ENCODE measurements around the gene CFAP46. TPM values are rescaled to one million over a fixed set of nuclear protein-coding genes. Genes with fewer than 3 reads are reported as not detected.

Gene CFAP46
- total RNA-seq, 4 donors from 2014 or later = not detected

- Histone ChIP-seq H3K4me3 (no peak overlapping the region), H3K27me3 (peaks cover 0 to 48% of the 10 kb centered on the region in 2 donors), H3K36me3 (peaks cover 0 to 29% (median 0%) of the 10 kb centered on the region in 3 donors), H3K9me3 (no peaks in the 10 kb centered on the region), H3K27ac (no peak overlapping the region), H3K4me1 (peaks cover 0 to 38% (median 4%) of the 10 kb centered on the region in 4 donors)
- no peak for TF ChIP-seq CTCF (IDR thresholded peaks at IDR 0.05)
- no peak for DNase-seq
Observed at GRCh38 chr10:132783940-132784865, 158.2 kb downstream of the CFAP46 start.

- no peak for TF ChIP-seq POLR2A (IDR thresholded peaks at IDR 0.05)
- TF ChIP-seq CTCF (IDR thresholded peaks at IDR 0.05) = no peak
- peaks cover 0 to 37% (median 4%) of the 10 kb centered on the region in 4 donors for H3K4me1 ChIP-seq
- no peak overlapping the region for H3K4me3 ChIP-seq
- peaks cover 0 to 38% (median 0%) of the 10 kb centered on the region in 3 donors for H3K36me3 ChIP-seq
- no peak overlapping the region for H3K27ac ChIP-seq
- H3K27me3 ChIP-seq = peaks cover 0 to 41% of the 10 kb centered on the region in 2 donors
- no peaks in the 10 kb centered on the region for H3K9me3 ChIP-seq
- DNase-seq = no peak
Observed at GRCh38 chr10:132783165-132783939, 159.0 kb downstream of the CFAP46 start.

GRCh38 chr10:132781556-132781955, 160.8 kb downstream of the CFAP46 start:
- Histone ChIP-seq H3K4me1 (peaks cover 0 to 19% (median 0%) of the 10 kb centered on the region in 4 donors), H3K4me3 (no peak overlapping the region), H3K27me3 (peaks cover 0 to 23% of the 10 kb centered on the region in 2 donors), H3K36me3 (peaks cover 0 to 43% (median 0%) of the 10 kb centered on the region in 3 donors), H3K9me3 (no peaks in the 10 kb centered on the region), H3K27ac (no peak overlapping the region)
- no peak for TF ChIP-seq POLR2A (IDR thresholded peaks at IDR 0.05)
- TF ChIP-seq CTCF (IDR thresholded peaks at IDR 0.05) = no peak
- DNase-seq = no peak

GRCh38 chr10:132780356-132780755, 162.0 kb downstream of the CFAP46 start:
- H3K4me1 ChIP-seq = peaks cover 0 to 10% (median 0%) of the 10 kb centered on the region in 4 donors
- TF ChIP-seq CTCF (IDR thresholded peaks at IDR 0.05) (no peak), POLR2A (IDR thresholded peaks at IDR 0.05) (no peak)
- peaks cover 0 to 43% (median 0%) of the 10 kb centered on the region in 3 donors for H3K36me3 ChIP-seq
- DNase-seq = no peak
- H3K4me3 ChIP-seq = no peak overlapping the region
- peaks cover 0 to 16% of the 10 kb centered on the region in 2 donors for H3K27me3 ChIP-seq
- no peak overlapping the region for H3K27ac ChIP-seq
- no peaks in the 10 kb centered on the region for H3K9me3 ChIP-seq

- H3K27me3 ChIP-seq = peaks cover 0 to 9% of the 10 kb centered on the region in 2 donors
- TF ChIP-seq POLR2A (IDR thresholded peaks at IDR 0.05) (no peak), CTCF (IDR thresholded peaks at IDR 0.05) (no peak)
- H3K27ac ChIP-seq = no peak overlapping the region
- H3K4me3 ChIP-seq = no peak overlapping the region
- peaks cover 0 to 4% (median 0%) of the 10 kb centered on the region in 4 donors for H3K4me1 ChIP-seq
- no peaks in the 10 kb centered on the region for H3K9me3 ChIP-seq
- peaks cover 0 to 43% (median 0%) of the 10 kb centered on the region in 3 donors for H3K36me3 ChIP-seq
- no peak for DNase-seq
Observed at GRCh38 chr10:132779549-132780294, 162.6 kb downstream of the CFAP46 start.

All from Peyer's patch (tissue), 4 donors.